ENCODE measurements around the gene KCTD8. TPM values are rescaled to one million over a fixed set of nuclear protein-coding genes. Genes with fewer than 3 reads are reported as not detected.

The KCTD8 gene
- total RNA-seq, 1 experiment from 2014 or later: not detected

DNA sequence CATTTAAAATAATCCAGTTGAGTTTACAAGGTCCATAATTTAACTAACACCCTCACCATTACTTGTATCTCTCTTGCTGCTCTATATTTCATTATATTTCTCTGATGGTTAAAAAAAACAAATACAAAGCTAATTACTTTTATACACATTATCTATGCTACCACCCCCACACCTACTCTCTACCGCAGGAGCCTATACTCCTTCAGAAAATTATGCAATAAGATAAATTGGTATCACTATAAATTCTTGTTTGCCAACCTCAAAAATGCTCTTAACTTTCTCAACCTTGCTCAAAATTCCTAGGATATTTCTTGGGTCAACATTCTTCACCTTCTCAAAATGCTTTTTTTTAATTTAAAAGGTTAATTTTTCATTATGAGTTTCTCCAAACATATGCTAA lies 282.7 kb downstream of the KCTD8 start:
- DNase-seq: no peak
- H3K9me3 Mint-ChIP-seq (ENCODE audit: low read depth, unreplicated experiment): peaks cover 8% of the 10 kb centered on the region
- no peaks in the 10 kb centered on the region for H3K36me3 Mint-ChIP-seq (ENCODE audit: insufficient read depth, unreplicated experiment)
- CTCF ChIA-PET: no interaction called here
- H3K27ac Mint-ChIP-seq (ENCODE audit: unreplicated experiment): no peak overlapping the region
- intact Hi-C loops (cut with micrococcal nuclease; ENCODE audit: unreplicated experiment): no loop called here
- TF ChIP-seq, protein P1, sequence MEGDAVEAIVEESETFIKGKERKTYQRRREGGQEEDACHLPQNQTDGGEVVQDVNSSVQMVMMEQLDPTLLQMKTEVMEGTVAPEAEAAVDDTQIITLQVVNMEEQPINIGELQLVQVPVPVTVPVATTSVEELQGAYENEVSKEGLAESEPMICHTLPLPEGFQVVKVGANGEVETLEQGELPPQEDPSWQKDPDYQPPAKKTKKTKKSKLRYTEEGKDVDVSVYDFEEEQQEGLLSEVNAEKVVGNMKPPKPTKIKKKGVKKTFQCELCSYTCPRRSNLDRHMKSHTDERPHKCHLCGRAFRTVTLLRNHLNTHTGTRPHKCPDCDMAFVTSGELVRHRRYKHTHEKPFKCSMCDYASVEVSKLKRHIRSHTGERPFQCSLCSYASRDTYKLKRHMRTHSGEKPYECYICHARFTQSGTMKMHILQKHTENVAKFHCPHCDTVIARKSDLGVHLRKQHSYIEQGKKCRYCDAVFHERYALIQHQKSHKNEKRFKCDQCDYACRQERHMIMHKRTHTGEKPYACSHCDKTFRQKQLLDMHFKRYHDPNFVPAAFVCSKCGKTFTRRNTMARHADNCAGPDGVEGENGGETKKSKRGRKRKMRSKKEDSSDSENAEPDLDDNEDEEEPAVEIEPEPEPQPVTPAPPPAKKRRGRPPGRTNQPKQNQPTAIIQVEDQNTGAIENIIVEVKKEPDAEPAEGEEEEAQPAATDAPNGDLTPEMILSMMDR (IDR thresholded peaks at IDR 0.05; ENCODE audit: unreplicated experiment): no peak
- no peak overlapping the region for H3K4me3 Mint-ChIP-seq (ENCODE audit: low read depth, unreplicated experiment)
- H3K27me3 Mint-ChIP-seq (ENCODE audit: unreplicated experiment): no peaks in the 10 kb centered on the region
- BruUV-seq (replicated peaks): no TSS peak
- no peaks in the 10 kb centered on the region for H3K4me1 Mint-ChIP-seq (ENCODE audit: low read depth, unreplicated experiment)

- no peak for DNase-seq
- Mint-ChIP-seq H3K4me1 (ENCODE audit: low read depth, unreplicated experiment) (no peaks in the 10 kb centered on the region), H3K27ac (ENCODE audit: unreplicated experiment) (no peak overlapping the region), H3K36me3 (ENCODE audit: insufficient read depth, unreplicated experiment) (no peaks in the 10 kb centered on the region), H3K27me3 (ENCODE audit: unreplicated experiment) (no peaks in the 10 kb centered on the region), H3K4me3 (ENCODE audit: low read depth, unreplicated experiment) (no peak overlapping the region), H3K9me3 (ENCODE audit: low read depth, unreplicated experiment) (peaks cover 11% of the 10 kb centered on the region)
- intact Hi-C loops (cut with micrococcal nuclease; ENCODE audit: unreplicated experiment): no loop called here
- CTCF ChIA-PET: no interaction called here
- TF ChIP-seq, protein P1 (IDR thresholded peaks at IDR 0.05; ENCODE audit: unreplicated experiment): no peak
- no TSS peak for BruUV-seq (replicated peaks)
Observed at GRCh38 chr4:44162538-44163270, 285.9 kb downstream of the KCTD8 start.

GRCh38 chr4:44161756-44162155 lies 286.9 kb downstream of the KCTD8 start:
- H3K27ac Mint-ChIP-seq (ENCODE audit: unreplicated experiment): no peak overlapping the region
- peaks cover 11% of the 10 kb centered on the region for H3K9me3 Mint-ChIP-seq (ENCODE audit: low read depth, unreplicated experiment)
- no TSS peak for BruUV-seq (replicated peaks)
- H3K27me3 Mint-ChIP-seq (ENCODE audit: unreplicated experiment): no peaks in the 10 kb centered on the region
- no peaks in the 10 kb centered on the region for H3K36me3 Mint-ChIP-seq (ENCODE audit: insufficient read depth, unreplicated experiment)
- CTCF ChIA-PET: no interaction called here
- H3K4me1 Mint-ChIP-seq (ENCODE audit: low read depth, unreplicated experiment): no peaks in the 10 kb centered on the region
- H3K4me3 Mint-ChIP-seq (ENCODE audit: low read depth, unreplicated experiment): no peak overlapping the region
- TF ChIP-seq, protein P1 (IDR thresholded peaks at IDR 0.05; ENCODE audit: unreplicated experiment): no peak
- intact Hi-C loops (cut with micrococcal nuclease; ENCODE audit: unreplicated experiment): no loop called here
- no peak for DNase-seq

DNA sequence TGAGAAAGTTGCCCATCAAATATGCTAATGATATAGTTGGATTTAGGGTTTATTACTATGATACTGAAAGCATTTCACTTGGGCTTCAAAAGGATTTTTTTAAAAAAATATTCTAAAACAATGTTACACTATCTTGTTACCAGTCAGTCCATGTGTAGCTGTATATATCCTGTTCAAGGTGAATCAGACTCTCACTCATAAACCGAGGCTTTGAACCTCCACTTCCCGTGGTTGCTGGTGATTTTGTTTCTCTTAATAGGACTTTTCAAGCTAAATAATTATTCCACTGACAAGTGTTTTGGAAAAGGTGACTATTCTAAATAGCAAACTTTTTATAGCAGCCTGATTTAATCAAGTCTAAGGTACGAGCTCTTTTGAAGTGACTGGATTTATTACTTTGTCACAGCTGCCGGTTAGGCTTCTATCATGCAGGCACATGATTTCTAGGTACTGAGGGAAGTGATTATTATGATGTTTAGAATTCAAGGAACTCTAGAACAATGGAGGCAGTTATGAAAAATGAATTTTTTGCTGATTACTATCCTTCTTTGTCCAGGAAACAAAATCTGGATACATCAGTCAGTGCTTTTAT lies 287.7 kb downstream of the KCTD8 start:
- H3K4me1 Mint-ChIP-seq (ENCODE audit: low read depth, unreplicated experiment): no peaks in the 10 kb centered on the region
- H3K4me3 Mint-ChIP-seq (ENCODE audit: low read depth, unreplicated experiment): no peak overlapping the region
- intact Hi-C loops (cut with micrococcal nuclease; ENCODE audit: unreplicated experiment): no loop called here
- no peaks in the 10 kb centered on the region for H3K27me3 Mint-ChIP-seq (ENCODE audit: unreplicated experiment)
- H3K36me3 Mint-ChIP-seq (ENCODE audit: insufficient read depth, unreplicated experiment): no peaks in the 10 kb centered on the region
- no peak overlapping the region for H3K27ac Mint-ChIP-seq (ENCODE audit: unreplicated experiment)
- peaks cover 11% of the 10 kb centered on the region for H3K9me3 Mint-ChIP-seq (ENCODE audit: low read depth, unreplicated experiment)
- CTCF ChIA-PET: no interaction called here
- TF ChIP-seq, protein P1 (IDR thresholded peaks at IDR 0.05; ENCODE audit: unreplicated experiment): no peak
- no peak for DNase-seq
- no TSS peak for BruUV-seq (replicated peaks)

All from Calu3 (cell line).